ENCODE measurements around the gene NPR2.

NPR2 gene

DNA sequence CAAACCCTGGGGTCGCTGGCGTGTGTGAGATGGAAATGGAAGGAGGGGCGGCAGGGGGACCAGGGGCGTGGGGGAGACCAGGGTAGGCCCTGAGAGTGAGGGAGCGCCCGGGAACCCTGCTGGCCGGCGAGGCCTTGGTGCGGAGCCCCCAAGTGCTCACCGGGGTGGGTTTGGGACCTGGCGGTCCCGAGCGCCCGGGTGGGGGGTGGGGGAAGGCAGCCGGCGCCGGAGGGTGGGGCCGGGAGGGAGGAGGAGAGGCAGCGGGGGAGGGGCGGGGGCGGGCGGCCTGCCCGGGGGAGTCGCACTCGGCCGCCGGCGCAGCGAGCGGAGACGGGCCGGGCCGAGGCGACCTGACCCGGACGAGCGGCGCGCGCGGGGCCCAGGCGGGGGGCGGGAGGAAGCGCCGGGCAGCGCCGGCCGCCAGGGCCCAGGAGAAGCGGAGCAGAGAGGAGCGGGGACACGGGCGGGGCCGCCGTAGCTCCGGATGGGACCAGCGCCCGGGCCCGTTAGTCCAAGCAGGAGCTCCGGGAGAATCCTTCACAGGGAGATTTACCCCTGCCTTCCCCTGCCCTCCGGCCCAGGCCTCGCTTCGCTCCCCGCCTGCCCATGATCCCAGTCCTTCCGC is at the start of gene NPR2:
Gene NPR2 (plus strand): TSS at position 295 of the 625 bp plus-strand sequence. CDS start 818 bp downstream, outside the sequence.
- DNase-seq (ENCODE audit: low read depth, low spot score), result peak; percentile 71

DNA sequence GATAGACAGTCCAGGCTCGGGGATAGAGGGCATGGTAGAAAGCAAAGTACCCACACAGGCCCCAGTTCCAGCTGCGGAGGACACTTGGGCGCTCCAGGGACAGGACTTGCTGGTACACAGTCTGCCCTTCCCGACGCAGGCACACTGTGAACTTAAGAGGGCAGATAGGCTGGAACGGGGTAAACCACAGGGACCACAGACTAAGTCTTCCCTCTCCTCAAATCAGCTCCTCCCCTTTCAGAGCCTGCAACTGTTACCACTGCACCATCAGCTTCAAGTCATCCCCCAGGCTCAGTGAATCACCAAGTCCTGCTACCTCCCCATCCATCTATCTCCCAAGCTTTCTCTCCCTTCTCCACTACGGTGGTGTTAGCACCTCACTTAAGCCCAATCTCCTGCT is 49.7 kb upstream of the NPR2 start:
- no peak for DNase-seq (ENCODE audit: low read depth, low spot score)

DNA sequence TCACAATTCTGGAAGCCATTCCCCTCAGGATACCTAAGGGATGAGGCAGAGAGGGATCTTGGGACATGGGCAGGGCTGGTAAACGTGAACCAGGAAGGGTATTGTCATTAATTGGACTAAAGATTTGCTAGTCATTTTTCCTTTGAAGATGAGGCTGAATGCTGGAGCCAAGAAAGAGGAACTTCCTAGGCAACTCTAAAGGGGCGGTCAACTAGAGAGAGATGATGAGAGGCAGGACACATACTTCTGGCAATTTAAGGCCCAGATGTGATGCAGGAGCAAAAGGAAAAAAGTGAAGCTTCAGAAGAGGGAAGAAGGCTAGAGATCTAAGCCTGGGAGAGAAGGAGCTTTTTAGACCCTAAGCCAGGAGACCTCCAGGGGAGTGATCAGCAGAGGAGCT is 47.9 kb upstream of the NPR2 start:
- no peak for DNase-seq (ENCODE audit: low read depth, low spot score)

DNA sequence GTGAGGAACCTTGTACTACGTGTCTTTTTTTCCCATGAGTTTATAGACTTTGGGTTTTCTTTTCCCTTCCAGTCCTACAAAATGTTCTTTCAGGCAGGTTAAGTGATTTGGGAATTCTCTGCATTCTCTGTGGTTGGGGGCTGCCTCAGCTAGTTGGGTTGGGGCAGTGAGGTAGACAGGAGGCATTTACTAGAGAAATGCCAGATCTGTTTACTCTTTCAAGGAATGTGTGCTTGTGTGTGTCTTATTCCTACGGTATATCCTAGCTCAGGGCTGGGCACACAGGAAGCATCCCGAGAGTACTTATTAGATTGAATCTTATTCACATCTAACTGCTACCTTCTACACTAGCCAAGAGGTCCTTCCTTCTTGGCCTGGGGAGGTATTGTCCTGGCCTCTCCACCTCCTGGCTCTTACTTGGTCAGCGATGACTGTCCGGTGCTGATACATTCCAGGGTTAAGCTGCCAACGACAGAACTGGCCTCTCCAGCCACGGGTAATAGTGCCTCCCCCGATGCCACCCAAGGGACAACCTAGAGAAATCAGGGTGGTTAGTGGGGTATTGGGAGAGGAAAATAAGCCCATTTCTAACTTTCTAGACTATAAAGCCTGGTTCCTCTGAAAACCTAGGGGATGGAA is 47.4 kb upstream of the NPR2 start:
- peak; percentile 39 for DNase-seq (ENCODE audit: low read depth, low spot score)

DNA sequence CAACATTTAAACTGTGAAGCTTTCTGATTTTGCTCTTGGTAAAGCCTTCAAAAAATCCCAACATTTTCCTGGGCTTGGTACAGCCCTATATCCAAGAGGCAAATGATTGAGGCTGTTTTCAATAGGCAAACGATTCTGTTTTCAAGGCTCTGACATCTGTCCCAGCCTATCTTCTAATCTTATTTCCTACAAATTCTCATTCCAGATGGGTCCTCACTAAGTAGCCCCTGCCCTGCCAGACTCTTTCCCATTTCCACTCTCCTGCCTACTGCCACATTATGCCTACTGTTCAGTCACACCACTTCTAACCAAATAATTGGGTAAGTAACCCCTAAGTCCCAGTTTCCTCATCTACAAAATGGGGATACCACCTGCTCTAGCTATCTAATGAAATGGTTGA is 45.8 kb upstream of the NPR2 start:
- no peak for DNase-seq (ENCODE audit: low read depth, low spot score)

DNA sequence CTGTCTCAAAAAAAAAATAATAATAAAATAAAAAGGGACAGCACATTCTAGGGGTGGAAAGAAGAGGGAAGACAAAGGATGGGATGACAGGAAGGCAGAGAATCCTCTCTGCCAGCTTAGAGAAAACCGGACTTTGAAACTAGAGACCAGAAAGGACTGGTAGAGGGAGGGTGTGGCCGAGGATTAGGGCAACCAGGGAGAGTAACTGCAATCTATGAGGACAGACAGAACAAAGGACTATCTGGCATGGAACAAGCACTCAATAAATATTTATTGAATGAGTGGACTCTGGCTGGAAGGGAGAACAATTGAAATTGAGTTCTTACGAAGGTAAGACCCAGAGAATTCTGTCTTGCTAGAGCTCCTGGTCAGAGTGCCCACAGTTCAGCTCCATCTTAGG is 44.8 kb upstream of the NPR2 start:
- DNase-seq (ENCODE audit: low read depth, low spot score), result peak; percentile 26

DNA sequence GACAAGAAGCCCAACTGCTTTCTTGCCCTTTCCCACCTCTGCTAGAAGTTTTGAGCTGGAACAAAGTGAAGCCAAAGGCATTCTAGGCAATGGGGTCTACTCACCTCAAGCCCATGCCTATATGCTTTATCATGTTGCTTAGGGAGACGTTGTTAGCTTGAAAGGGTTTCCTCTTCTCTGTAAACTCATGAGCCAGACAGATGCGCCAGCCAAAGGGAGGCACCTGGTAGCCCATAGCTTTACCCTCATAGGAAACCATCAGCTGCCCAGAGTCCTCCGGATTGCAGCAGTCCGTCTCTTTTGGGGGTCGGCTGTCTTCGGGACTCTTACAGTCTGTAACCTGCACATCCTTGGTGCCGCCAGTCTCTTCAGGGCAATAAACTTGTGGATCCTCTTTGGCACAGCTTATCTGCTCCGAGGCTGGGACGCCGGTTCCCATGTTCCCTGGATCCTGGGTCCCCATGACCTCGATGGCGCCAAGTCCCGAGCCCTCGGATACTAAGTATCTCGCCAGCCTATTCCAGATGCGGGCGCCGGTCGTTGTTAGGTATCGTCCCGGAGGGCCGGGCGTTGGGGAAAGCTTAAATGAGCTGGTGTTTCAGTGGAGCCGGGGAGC is 43.0 kb upstream of the NPR2 start:
- DNase-seq (ENCODE audit: low read depth, low spot score), result peak; percentile 28

DNA sequence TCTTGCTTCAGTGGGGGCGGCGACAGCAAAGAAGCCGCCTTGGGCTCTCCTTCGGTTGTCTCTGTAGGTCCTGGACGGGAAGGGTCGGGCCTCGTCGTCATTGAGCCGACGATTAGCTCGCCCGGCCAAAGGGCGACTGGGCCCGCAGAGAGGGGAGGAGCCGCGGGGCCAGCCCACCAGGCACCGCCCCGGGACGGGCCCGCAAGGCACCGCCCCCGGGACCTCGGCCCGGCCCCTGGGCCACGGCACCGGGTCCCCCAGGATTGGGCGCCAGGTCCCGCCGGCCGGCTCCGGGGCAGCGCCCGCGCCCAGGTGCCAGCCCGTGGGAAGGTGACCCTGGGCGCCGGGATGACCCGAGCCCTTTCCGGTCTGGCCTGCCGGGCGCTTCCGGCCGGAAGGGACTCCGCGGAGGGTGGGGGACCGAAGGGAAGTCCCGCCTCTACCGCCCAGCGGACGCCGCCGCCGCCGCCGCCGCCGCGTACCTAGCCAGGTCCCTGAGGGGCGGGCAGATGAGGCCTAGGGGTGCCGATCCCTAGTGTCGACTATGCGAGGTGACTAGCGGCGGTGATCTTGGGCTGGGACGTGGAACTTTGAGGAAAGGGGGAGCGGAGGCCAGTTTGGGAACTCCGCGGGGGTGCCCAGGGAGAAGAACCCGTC is 42.4 kb upstream of the NPR2 start, which contains the start of the genes GBA2 and RGP1:
Gene GBA2 (minus strand): TSS at position 371 of the 657 bp plus-strand sequence. CDS start 524 bp downstream, outside the sequence.
Gene RGP1 (plus strand): TSS at position 430 of the 657 bp plus-strand sequence. CDS start 469 bp downstream, outside the sequence.
- DNase-seq (ENCODE audit: low read depth, low spot score), result peak; percentile 90

DNA sequence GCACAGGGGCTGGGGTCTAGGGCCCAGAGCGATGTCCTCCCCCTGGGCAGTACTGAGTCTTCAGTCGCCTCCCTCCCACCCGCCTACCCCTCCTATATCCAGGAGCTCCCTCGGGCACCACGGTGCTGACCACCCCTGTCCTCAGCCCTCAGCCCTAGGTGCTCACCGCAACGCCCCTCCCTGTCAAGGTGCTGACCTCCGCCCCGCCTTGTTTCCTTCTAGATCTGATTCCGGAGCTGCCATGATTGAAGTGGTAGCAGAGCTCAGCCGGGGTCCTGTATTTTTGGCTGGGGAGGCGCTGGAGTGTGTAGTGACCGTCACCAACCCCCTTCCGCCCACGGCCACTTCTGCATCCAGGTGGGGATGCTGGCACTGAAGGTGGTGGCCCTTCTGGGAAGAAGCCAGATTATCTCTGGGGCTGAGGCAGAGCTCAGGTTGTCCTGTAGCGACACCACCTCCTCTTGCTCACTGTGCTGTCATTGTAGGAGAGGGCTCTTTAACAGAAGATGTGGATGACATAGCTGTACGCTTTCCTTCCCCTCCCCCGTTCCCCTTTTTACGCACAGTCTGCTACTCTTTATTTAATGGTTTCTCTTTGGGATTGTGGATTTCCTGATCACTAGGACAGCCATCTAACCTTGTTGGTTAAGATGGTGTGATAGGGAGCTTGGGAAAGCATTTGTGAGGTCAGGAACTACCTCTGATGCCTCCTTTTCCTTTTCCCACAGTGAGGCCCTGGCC is 41.7 kb upstream of the NPR2 start:
- DNase-seq (ENCODE audit: low read depth, low spot score), result peak; percentile 35

DNA sequence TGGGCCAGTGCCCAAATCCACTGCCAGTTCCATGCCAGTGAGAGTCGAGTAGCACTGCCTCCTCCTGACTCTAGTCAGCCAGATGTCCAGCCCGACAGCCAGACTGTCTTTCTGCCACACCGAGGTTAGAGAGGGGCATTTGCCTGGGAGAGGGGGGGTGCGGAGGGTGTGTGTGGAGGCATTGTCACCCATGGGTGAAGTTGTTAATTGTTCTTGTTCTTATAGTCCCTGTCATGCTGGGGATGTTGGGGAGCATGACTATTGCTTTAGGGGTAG is 41.2 kb upstream of the NPR2 start:
- no peak for DNase-seq (ENCODE audit: low read depth, low spot score)

DNA sequence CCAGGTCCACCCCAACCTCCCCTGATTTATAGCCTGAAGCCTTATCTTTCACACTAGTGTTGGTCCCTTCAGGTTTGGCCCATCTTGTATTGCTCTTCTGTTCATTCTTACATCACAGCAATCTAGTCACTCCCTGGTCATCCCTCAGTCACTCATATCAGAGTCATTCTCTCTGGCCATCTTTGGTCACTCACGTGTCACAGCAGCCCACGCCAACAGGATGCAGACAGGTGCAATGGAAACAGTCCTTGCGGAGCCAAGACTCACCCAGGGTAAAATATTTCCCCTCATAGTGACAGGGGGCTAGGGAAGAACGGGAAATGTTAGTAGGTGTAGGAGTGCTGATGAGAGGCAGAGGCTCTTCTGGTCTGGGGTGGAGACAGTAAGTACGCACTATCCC is 37.9 kb upstream of the NPR2 start:
- DNase-seq (ENCODE audit: low read depth, low spot score), result no peak

DNA sequence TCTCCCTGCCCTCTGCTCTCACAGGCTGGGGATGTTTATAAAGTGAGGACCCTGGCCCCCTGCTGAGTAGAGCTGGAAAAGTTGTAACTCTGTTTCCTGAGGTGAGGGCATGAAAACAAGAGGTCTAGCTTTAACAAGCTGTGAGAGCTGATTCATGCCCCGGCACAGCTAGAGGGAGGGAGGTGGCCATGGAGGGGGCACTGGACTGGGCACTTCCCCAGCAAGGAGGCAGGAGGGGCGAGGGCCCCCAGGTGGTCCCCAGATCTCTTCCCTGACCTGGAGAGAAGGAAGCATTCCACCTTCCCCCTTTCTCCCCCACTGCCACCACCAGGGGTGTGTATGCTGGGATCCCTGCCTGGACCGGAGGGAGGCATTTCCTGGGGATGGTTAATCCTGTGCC is 37.1 kb upstream of the NPR2 start, which contains the start of gene MSMP:
Gene MSMP (minus strand): TSS at position 13 of the 400 bp plus-strand sequence. CDS start 147 bp downstream, outside the sequence.
- DNase-seq (ENCODE audit: low read depth, low spot score), result no peak

DNA sequence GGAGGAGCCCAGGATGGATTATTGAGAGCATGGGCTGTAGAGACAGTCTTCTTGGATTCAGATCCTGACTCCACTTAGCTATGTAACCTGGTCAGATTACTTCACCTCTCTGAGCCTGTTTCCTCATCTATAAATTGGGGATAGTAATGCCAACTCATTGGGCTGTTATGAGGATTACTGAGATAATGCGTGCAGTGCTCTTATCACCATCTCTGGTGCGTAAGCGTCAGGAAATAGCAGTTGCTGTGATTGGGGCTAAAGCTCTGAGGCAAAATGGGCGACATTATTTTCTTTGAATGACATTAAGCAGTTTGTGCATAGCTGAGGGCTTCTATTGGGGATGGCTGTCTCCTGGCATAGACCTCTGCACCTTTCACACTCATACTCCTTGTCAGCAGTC is 36.3 kb upstream of the NPR2 start:
- DNase-seq (ENCODE audit: low read depth, low spot score), result no peak

DNA sequence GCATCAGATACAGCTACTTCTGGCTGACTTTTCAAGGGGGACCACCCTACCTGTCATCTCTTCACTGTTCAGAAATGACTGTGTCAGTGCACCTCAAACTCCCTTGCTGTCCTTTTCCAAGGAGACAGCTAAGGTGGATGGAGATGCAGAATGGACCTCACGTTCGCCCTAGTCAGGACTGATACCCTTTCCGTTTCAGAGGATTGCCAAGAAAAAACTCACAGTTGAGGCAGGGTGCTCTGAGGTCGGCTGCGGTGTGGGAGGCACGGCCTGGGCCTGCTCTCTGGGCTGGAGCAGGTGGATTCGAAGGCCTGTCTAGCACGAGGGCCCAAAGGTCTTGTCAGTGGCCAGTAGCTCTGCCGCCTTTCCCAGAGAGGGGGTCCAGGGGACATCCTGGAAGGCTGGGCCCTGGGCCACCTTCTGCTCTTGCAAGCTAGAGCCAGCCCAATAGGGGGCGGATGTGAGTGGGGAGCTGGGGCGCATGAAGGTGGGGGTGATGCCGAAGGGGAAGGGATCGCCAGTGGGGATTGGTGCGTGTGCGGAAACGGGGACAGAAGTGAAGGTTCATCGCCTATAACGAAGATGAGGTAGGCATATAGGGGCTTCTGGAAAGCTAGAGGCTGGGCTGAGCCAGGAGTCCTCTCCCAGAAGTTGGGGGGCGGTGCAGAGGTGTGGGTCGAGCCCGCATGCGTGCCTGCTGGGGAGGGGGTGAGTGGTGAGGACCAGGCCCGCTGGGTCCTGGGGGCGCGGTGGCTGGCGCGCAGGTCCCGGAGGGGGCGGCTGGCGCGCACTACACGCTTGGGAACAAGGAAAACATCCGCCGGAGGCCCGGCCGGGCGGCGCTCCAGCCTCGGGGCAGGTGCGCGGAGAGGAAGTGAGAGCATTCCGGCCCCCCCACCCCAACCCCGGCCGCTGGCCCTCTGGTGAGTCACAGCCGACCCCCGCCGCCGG is 34.8 kb upstream of the NPR2 start:
- DNase-seq (ENCODE audit: low read depth, low spot score), result peak; percentile 75

DNA sequence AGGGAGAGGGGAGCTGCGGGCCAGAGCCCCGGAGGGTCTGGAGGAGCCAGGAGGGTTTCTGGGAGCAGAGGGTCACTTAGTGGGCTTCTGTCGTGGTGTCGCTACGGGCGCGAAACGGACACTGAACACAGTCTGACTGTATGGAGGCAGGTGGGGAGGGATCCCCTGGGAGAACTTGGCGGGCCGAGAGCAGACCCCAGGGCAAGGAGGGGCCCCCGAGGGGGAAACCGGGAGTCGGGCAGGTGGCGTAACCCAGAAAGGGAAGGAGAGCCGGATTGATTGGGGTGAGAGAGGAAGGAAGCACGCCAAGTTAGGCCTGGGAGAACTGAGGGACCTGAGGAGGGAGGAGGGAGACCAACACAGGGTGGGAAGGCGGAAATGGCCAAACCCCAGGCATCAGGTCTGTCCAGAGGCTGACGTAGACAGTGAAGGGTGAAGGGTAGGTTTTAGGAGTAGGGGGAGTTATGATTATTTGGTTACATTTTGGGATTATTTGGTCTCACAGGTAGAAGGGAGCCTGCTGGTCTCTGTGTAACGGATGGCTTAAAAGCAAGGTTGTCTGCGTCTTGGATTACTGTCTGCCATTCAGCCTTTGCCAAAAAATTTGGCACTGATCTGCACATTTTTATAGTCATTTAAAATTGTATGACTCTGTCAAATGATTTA is 34.0 kb upstream of the NPR2 start:
- DNase-seq (ENCODE audit: low read depth, low spot score), result peak; percentile 53

DNA sequence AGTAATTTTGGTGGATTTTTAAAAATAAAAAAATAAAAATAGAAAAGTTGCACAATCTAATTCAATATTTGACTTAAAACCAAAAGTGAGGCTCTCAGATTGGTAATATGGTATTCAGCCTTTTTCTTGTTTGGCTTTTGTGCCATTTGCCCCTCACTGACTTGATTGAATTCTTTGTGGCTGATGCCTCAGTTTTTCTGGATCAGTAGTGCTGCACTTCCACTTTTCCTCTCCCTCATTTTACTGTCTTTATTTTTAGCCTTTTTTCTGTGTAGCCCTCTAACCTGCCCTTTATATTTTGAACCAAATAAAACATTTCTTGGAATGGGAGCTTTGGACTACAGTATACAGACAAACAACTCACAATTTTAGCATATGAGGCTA is 33.5 kb upstream of the NPR2 start:
- DNase-seq (ENCODE audit: low read depth, low spot score), result no peak

DNA sequence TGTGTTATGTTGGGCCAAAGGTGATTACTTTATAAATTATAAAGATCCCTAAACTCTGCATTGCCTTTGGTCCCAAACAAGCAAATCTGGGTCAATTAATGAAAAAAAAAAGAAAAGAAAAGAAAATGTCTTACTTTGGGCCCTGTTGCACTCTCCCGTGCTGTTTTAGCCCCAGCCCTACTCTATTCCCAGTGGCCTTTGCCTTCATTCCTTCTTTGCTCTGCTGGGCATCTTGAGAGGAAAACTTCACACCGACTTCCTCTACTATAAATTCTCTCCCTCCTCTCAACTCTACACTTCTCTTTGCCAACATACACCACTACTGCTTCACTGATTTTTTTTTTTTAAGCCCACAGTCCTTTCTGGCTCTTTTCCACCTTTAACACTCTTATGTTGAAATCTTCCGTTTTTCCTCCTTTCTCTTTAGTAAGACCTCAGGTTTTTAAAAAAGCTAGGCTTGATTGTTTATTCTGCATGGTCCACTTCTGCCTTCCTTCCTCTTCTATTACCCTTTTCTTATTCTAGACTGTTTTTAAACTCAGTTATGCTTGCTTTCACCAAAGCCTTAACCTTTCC is 32.8 kb upstream of the NPR2 start:
- DNase-seq (ENCODE audit: low read depth, low spot score), result peak; percentile 25

DNA sequence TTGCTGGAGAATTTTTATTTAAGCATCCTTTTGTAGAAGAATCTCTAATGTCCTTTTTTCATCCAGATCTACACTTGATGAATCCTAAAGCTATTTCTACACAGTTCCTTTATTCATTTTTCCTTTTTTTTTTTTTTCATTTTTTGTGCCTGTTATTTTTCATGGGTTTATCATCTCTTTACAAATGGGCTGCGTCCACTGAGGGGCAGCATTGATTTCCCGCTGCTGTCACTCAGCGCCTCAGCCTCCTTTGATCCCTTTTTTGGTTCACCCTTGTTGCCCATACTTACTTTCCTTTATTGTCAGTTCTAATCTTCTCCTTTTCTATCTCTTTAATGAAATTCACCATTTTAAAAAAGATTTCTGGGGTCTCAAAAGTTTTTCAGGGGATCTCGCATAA is 31.6 kb upstream of the NPR2 start:
- DNase-seq (ENCODE audit: low read depth, low spot score), result no peak

DNA sequence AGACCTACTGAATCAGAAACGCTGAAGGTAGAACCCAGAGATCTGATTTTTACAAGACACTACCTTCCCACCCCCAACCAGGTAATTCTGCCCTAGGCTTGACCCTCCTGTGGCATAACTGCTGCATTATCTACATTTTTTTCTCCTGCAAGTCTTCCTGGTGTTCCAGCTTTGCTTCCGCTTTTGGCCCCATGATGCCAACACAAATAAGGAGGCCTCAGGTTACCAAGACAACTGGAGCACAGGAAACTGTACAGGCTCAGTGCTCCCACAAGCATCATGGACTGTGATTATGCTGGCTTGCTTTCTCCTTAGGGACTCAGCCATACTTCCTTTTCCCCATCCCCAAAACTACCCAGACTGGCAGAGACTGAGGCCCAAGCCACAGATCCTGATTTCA is 30.7 kb upstream of the NPR2 start:
- DNase-seq (ENCODE audit: low read depth, low spot score), result peak; percentile 83

DNA sequence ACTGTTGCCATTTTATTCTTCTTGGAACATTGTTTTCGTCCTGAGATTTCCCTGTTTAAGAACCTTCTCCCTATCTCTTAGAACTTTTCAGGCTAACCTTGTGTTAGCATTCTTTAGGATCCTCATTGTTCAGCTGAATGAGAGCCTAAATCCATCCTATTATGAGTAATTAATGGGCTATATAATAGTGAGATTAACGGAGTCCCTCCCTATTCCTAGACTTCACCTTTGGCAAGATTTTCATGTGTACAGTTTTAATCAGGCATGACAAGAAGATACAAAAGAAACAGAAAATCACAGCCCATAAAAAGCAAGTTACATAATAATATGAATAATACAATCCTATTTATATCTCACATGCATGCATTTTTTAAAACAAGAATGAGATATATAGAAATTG is 28.2 kb upstream of the NPR2 start:
- DNase-seq (ENCODE audit: low read depth, low spot score), result no peak
